Natural killer cell (primary cell): ENCODE results near the gene EYS. TPM values are rescaled to one million over a fixed set of nuclear protein-coding genes. Genes with fewer than 3 reads are reported as not detected.

Experiments
- ATAC-seq, 3 donors: fragments of 150-1000 bp in 2 of 3; fragments of 200-7000 bp in 1 of 3; cut with Tn5 transposase; 1 replicate in 1 of 3; 2 replicates in 2 of 3; pipeline ENCODE4 v1.10.0; 2021; ENCODE audit warnings: mild to moderate bottlenecking in 2 of 3, moderate library complexity in 2 of 3
- DNase-seq, 2 donors: peaks; one replicate each; pipeline versions ENCODE4 v3.0.0 to v3.0.0-alpha.2; 2013 to 2021; ENCODE audit warnings: mixed read lengths in 1 of 2
- H3K27ac ChIP-seq: one replicate; pipeline ENCODE4 v1.5.1; 2013; ENCODE audit warnings: mild to moderate bottlenecking, low read length
- H3K27me3 ChIP-seq: one replicate; pipeline ENCODE4 v1.6.1; 2013; ENCODE audit warnings: low read length; ENCODE audit not compliant: control insufficient read depth, insufficient read depth
- H3K36me3 ChIP-seq: one replicate; pipeline ENCODE4 v1.6.1; 2013; ENCODE audit warnings: low read length; ENCODE audit not compliant: control insufficient read depth, insufficient read depth
- H3K4me1 ChIP-seq: one replicate; pipeline ENCODE4 v1.6.1; 2013; ENCODE audit warnings: low read length; ENCODE audit not compliant: control insufficient read depth, insufficient read depth
- H3K4me3 ChIP-seq: one replicate; pipeline ENCODE4 v1.5.1; 2013; ENCODE audit warnings: low read length
- H3K9me3 ChIP-seq: one replicate; pipeline ENCODE4 v1.6.1; 2013; ENCODE audit warnings: low read length; ENCODE audit not compliant: control insufficient read depth, insufficient read depth
- H3K27ac Mint-ChIP-seq, 2 donors: one replicate each; pipeline ENCODE4 v1.8.0; 2022; ENCODE audit warnings: mild to moderate bottlenecking in 2 of 2, mixed read lengths in 2 of 2, moderate library complexity in 1 of 2
- H3K27me3 Mint-ChIP-seq, 2 donors: one replicate each; pipeline ENCODE4 v1.8.0; 2022; ENCODE audit warnings: low read depth in 2 of 2, mixed read lengths in 2 of 2
- H3K36me3 Mint-ChIP-seq: one replicate; pipeline ENCODE4 v1.8.0; 2022; ENCODE audit warnings: mixed read lengths
- H3K4me1 Mint-ChIP-seq, 2 donors: one replicate each; pipeline ENCODE4 v1.8.0; 2022; ENCODE audit warnings: mixed read lengths in 2 of 2
- H3K4me3 Mint-ChIP-seq: one replicate; pipeline ENCODE4 v1.8.0; 2022; ENCODE audit warnings: mild to moderate bottlenecking, moderate library complexity, mixed read lengths
- H3K9me3 Mint-ChIP-seq, 2 donors: one replicate each; pipeline ENCODE4 v1.8.0; 2022; ENCODE audit warnings: mixed read lengths in 2 of 2
- WGBS: methylation state at CpG from one replicate; pipeline ENCODE4 v1.1.7; 2013; ENCODE audit warnings: missing lambda C conversion rate; ENCODE audit not compliant: insufficient coverage; 5-methylcytosine and 5-hydroxymethylcytosine counted together
- intact Hi-C: fragments of 100-400 bp; cut with micrococcal nuclease; formaldehyde crosslinking; loops from one replicate; pipeline ENCODE4 v1.14.2; 2022
- total RNA-seq, 4 donors: library from RNA; stranded (reverse); fragments of 120-200 nt in 1 of 4; gene quantifications; one replicate each; pipeline versions ENCODE4 v1.2.3 to v1.2.4, GENCODE V29; 2013 to 2022
- TF ChIP-seq, protein P1 (sequence below): fragments of 200-600 bp; IDR thresholded peaks from one replicate; pipeline ENCODE4 v1.8.0; 2022; ENCODE audit warnings: antibody characterized with exemption

EYS gene
- total RNA-seq, 3 donors from 2014 or later (not counting 1 experiment from before 2014, with no cell fraction given): 0.55 TPM; not detected in 2

GRCh38 chr6:65461121-65461520 is 245.9 kb downstream of the EYS start:
- peaks cover 21 to 33% of the 10 kb centered on the region in 2 donors for H3K9me3 Mint-ChIP-seq
- WGBS: 63% methylated on average over 3 of the region's 3 CpGs

DNA sequence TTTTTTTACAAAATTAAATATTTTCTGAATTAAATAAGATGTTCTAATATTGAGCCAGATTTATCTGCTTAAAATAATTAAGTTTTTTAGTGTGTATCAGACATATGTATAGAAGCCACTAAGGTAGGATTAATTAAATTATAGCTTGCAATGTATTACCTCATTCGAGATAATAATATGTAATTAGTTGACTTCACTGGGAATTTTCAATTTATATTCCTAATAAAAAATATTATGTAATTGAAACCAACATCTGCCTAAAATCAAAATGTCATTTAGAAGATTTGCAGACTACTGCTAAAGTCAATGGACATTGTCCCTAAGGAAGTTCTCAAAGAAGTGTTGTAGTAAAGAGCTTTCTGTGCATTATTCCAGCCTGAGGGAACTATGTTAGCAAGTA is 254.7 kb downstream of the EYS start:
- H3K36me3 Mint-ChIP-seq: peaks cover 5% of the 10 kb centered on the region
- no peak for ATAC-seq

More at GRCh38 chr6:65461121-65461520, 245.9 kb downstream of the EYS start:
- TF ChIP-seq, protein P1, sequence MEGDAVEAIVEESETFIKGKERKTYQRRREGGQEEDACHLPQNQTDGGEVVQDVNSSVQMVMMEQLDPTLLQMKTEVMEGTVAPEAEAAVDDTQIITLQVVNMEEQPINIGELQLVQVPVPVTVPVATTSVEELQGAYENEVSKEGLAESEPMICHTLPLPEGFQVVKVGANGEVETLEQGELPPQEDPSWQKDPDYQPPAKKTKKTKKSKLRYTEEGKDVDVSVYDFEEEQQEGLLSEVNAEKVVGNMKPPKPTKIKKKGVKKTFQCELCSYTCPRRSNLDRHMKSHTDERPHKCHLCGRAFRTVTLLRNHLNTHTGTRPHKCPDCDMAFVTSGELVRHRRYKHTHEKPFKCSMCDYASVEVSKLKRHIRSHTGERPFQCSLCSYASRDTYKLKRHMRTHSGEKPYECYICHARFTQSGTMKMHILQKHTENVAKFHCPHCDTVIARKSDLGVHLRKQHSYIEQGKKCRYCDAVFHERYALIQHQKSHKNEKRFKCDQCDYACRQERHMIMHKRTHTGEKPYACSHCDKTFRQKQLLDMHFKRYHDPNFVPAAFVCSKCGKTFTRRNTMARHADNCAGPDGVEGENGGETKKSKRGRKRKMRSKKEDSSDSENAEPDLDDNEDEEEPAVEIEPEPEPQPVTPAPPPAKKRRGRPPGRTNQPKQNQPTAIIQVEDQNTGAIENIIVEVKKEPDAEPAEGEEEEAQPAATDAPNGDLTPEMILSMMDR: no peak
- Histone ChIP-seq H3K27ac (no peak overlapping the region), H3K4me3 (no peak overlapping the region), H3K9me3 (peaks cover 3% of the 10 kb centered on the region), H3K36me3 (no peaks in the 10 kb centered on the region), H3K27me3 (no peaks in the 10 kb centered on the region), H3K4me1 (no peaks in the 10 kb centered on the region)
- H3K27ac Mint-ChIP-seq: no peak overlapping the region
- no peak overlapping the region for H3K4me3 Mint-ChIP-seq
- H3K27me3 Mint-ChIP-seq: no peaks in the 10 kb centered on the region
- DNase-seq (no peak), ATAC-seq (no peak)
- no peaks in the 10 kb centered on the region for H3K4me1 Mint-ChIP-seq
- H3K36me3 Mint-ChIP-seq: peaks cover 7% of the 10 kb centered on the region
- intact Hi-C loops: no loop called here

GRCh38 chr6:65450451-65450850 is 256.6 kb downstream of the EYS start:
- WGBS: 89% methylated on average over 1 of the region's 1 CpG
- TF ChIP-seq, protein P1: no peak
- H3K27ac ChIP-seq: no peak overlapping the region
- Mint-ChIP-seq H3K27ac (no peak overlapping the region), H3K36me3 (peaks cover 6% of the 10 kb centered on the region), H3K27me3 (no peaks in the 10 kb centered on the region), H3K4me1 (no peaks in the 10 kb centered on the region), H3K4me3 (no peak overlapping the region), H3K9me3 (peaks cover 10 to 11% of the 10 kb centered on the region in 2 donors)
- no peak for DNase-seq
- H3K4me1 ChIP-seq: no peaks in the 10 kb centered on the region
- no peak for ATAC-seq
- no peak overlapping the region for H3K4me3 ChIP-seq
- no peaks in the 10 kb centered on the region for H3K36me3 ChIP-seq
- intact Hi-C loops: no loop called here
- no peaks in the 10 kb centered on the region for H3K27me3 ChIP-seq
- H3K9me3 ChIP-seq: no peaks in the 10 kb centered on the region

More for the DNA sequence above, 254.7 kb downstream of the EYS start:
- TF ChIP-seq, protein P1: no peak
- Mint-ChIP-seq H3K27me3 (no peaks in the 10 kb centered on the region), H3K4me1 (no peaks in the 10 kb centered on the region), H3K4me3 (no peak overlapping the region), H3K9me3 (peaks cover 14 to 22% of the 10 kb centered on the region in 2 donors), H3K27ac (no peak overlapping the region)
- no peak overlapping the region for H3K27ac ChIP-seq
- intact Hi-C loops: no loop called here
- H3K27me3 ChIP-seq: no peaks in the 10 kb centered on the region
- no peaks in the 10 kb centered on the region for H3K36me3 ChIP-seq
- H3K4me3 ChIP-seq: no peak overlapping the region
- H3K4me1 ChIP-seq: no peaks in the 10 kb centered on the region
- H3K9me3 ChIP-seq: no peaks in the 10 kb centered on the region
- no CpG with 5 or more reads among the region's 1 CpG for WGBS
- no peak for DNase-seq

- H3K9me3 Mint-ChIP-seq: peaks cover 10 to 11% of the 10 kb centered on the region in 2 donors
- no CpG with 5 or more reads among the region's 1 CpG for WGBS
Measured at GRCh38 chr6:65449926-65450325, 257.1 kb downstream of the EYS start.

More at GRCh38 chr6:65449926-65450325, 257.1 kb downstream of the EYS start:
- H3K27ac Mint-ChIP-seq: no peak overlapping the region
- intact Hi-C loops: no loop called here
- H3K4me1 Mint-ChIP-seq: no peaks in the 10 kb centered on the region
- Histone ChIP-seq H3K36me3 (no peaks in the 10 kb centered on the region), H3K27me3 (no peaks in the 10 kb centered on the region), H3K27ac (no peak overlapping the region), H3K9me3 (no peaks in the 10 kb centered on the region), H3K4me1 (no peaks in the 10 kb centered on the region), H3K4me3 (no peak overlapping the region)
- no peak overlapping the region for H3K4me3 Mint-ChIP-seq
- peaks cover 6% of the 10 kb centered on the region for H3K36me3 Mint-ChIP-seq
- ATAC-seq (no peak), DNase-seq (no peak)
- no peaks in the 10 kb centered on the region for H3K27me3 Mint-ChIP-seq
- TF ChIP-seq, protein P1: no peak
